ENCODE results near the gene C11orf91.
"Not testable (repeated sequence)": the region's sequence is repeated elsewhere in the genome, so short reads cannot be mapped to it uniquely, and the experiment has no call there.

The C11orf91 gene

GRCh38 chr11:33721426-33721825 lies 20.8 kb upstream of the C11orf91 start:
- no peak for DNase-seq (ENCODE audit: low read depth)

GRCh38 chr11:33719587-33719986 lies 19.0 kb upstream of the C11orf91 start:
- no peak for DNase-seq (ENCODE audit: low read depth)

GRCh38 chr11:33718440-33718839 lies 17.8 kb upstream of the C11orf91 start:
- no peak for DNase-seq (ENCODE audit: low read depth)

- no peak for DNase-seq (ENCODE audit: low read depth)
These were observed 15.6 kb upstream of the C11orf91 start for GRCh38 chr11:33716243-33716642.

- DNase-seq (ENCODE audit: low read depth) = no peak
These were observed 13.3 kb upstream of the C11orf91 start for GRCh38 chr11:33713856-33714398.

- DNase-seq (ENCODE audit: low read depth) = no peak
These were observed 12.7 kb upstream of the C11orf91 start for GRCh38 chr11:33713151-33713855.

- no peak for DNase-seq (ENCODE audit: low read depth)
These were observed 11.8 kb upstream of the C11orf91 start for GRCh38 chr11:33712436-33712835.

- DNase-seq (ENCODE audit: low read depth) = no peak
These were observed 8.8 kb upstream of the C11orf91 start for GRCh38 chr11:33709466-33709865.

GRCh38 chr11:33708985-33709384 lies 8.4 kb upstream of the C11orf91 start:
- no peak for DNase-seq (ENCODE audit: low read depth)

- DNase-seq (ENCODE audit: low read depth) = not testable (repeated sequence)
These were observed 7.2 kb upstream of the C11orf91 start for GRCh38 chr11:33707831-33708230.

GRCh38 chr11:33706966-33707365 lies 6.3 kb upstream of the C11orf91 start:
- DNase-seq (ENCODE audit: low read depth) = no peak

GRCh38 chr11:33706546-33706945 lies 5.9 kb upstream of the C11orf91 start:
- no peak for DNase-seq (ENCODE audit: low read depth)

- DNase-seq (ENCODE audit: low read depth) = no peak
These were observed 3.8 kb upstream of the C11orf91 start for GRCh38 chr11:33704240-33705002.

- DNase-seq (ENCODE audit: low read depth) = no peak
These were observed 3.2 kb upstream of the C11orf91 start for GRCh38 chr11:33703788-33704187.

- no peak for DNase-seq (ENCODE audit: low read depth)
These were observed 2.6 kb upstream of the C11orf91 start for GRCh38 chr11:33703234-33703633.

GRCh38 chr11:33701302-33702230 lies 940 bp upstream of the C11orf91 start:
- DNase-seq (ENCODE audit: low read depth) = no peak

- DNase-seq (ENCODE audit: low read depth) = no peak
These were observed 544 bp downstream of the C11orf91 start for GRCh38 chr11:33700063-33700501.

GRCh38 chr11:33699515-33700062 lies 1.0 kb downstream of the C11orf91 start:
- DNase-seq (ENCODE audit: low read depth) = no peak

GRCh38 chr11:33698921-33699320 lies 1.7 kb downstream of the C11orf91 start:
- DNase-seq (ENCODE audit: low read depth) = no peak

- DNase-seq (ENCODE audit: low read depth) = no peak
These were observed 2.6 kb downstream of the C11orf91 start for GRCh38 chr11:33697997-33698396.

- DNase-seq (ENCODE audit: low read depth) = no peak
These were observed 3.5 kb downstream of the C11orf91 start for GRCh38 chr11:33696931-33697638.
